ENCODE data around the gene CNOT1.
A peak's percentile ranks its signal among the peaks of the same experiment; 100 is the strongest.
"Not testable (repeated sequence)": the region's sequence is repeated elsewhere in the genome, so short reads cannot be mapped to it uniquely, and the experiment has no call there.

The CNOT1 gene

GRCh38 chr16:58629733-58630640 lies at the start of gene CNOT1:
Gene CNOT1 (minus strand): TSS chr16:58629826. CDS start chr16:58599337, 30,489 bp downstream.
- DNase-seq, result peak; percentile 99

DNA sequence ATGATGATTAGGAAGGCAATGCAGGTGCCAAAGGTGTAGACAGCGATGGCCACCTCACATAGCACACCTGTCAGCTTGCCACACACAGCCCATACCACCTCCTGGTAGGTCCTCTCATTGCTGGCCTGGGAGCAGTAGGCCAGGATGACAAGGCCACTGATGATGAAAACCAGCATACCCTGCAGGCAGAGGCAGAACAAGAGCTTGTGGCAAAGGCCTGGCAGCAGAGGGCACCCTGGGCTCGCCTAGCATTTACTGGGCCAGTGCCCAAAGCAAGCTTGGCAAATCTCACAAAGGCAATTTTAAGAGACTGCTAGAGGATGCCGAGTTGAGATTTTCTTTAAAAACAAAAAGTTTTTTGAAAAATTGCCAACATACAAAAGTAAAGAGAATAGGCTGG lies 49.1 kb upstream of the CNOT1 start:
- peak; percentile 75 for DNase-seq

DNA sequence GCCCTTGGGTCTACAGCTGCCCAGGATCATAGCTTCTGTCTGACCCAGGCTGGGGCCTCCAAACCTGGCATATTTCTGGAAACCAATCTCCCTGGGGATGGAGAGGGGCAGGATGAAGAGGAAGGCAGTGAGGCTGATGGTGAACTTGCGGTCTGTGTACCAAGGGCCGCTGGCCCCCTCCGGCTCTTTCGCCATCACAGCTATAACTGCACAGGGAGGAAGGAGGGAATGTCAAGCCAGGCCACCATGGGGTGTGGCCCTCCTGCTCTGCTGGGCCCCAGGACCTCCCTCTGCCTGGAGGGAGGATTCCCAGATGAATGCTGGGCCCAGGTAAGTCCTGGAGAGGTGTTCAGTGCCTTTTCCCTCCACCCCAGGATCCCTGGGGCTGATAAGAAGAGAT lies 48.6 kb upstream of the CNOT1 start:
- no peak for DNase-seq

DNA sequence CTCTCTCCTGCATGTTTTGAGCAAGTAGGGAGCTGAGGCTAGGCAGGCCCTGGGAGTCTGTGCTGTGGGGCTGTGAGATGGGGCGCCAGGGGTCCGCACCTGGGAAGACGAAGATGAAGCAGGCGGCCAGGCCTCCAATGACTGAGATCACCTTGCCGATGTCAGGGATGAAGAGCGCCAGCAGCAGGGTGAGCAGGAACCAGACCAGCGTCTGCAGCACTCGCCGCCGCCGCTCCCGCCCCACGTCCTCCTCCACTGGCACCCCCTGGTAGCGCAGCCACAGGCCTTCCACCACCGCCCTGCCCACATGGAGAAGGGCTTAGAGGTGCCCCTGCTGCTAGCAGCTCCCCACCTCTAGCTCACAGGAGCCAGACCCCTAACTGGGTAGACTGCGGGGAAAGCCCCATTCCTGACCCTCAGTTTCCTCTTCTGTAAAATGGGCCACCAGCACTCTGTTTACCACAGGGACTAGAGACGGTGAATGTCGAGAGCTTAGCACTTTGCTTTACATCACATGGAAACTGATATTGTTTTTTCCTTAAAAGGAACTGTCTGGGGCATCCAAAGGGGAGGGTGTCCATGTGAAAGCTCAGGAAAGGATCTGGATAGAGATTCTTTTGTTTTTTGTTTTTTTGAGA lies 41.4 kb upstream of the CNOT1 start:
- DNase-seq, result no peak

GRCh38 chr16:58670177-58670576 lies 40.6 kb upstream of the CNOT1 start:
- no peak for DNase-seq

- no peak for DNase-seq
Measured at GRCh38 chr16:58665200-58665599, 35.6 kb upstream of the CNOT1 start.

- DNase-seq, result peak; percentile 84
Measured at GRCh38 chr16:58661199-58661830, 31.7 kb upstream of the CNOT1 start.

GRCh38 chr16:58659911-58660310 lies 30.3 kb upstream of the CNOT1 start:
- DNase-seq, result not testable (repeated sequence)

- no peak for DNase-seq
Measured at GRCh38 chr16:58658796-58659211, 29.2 kb upstream of the CNOT1 start.

DNA sequence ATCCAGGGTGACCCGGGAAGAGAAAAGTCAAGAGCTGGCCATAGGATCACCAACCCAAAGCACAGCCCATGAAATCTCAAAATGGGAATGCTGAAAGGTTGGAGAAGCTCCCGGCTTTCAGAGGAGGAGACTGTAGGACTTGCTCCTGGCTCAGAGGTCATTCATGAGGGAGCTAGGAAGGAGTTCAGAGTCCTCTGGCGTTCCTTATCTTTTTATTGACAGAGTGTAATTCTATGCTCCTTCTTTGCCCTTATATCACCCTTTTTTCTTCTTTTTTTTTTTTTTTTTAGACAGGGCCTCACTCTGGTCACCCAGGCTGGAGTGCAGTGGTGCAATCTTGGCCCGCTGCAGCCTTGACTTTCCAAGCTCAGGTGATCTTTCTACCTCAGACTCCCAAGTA lies 27.3 kb upstream of the CNOT1 start:
- no peak for DNase-seq

- no peak for DNase-seq
Measured at GRCh38 chr16:58655215-58655596, 25.6 kb upstream of the CNOT1 start.

DNA sequence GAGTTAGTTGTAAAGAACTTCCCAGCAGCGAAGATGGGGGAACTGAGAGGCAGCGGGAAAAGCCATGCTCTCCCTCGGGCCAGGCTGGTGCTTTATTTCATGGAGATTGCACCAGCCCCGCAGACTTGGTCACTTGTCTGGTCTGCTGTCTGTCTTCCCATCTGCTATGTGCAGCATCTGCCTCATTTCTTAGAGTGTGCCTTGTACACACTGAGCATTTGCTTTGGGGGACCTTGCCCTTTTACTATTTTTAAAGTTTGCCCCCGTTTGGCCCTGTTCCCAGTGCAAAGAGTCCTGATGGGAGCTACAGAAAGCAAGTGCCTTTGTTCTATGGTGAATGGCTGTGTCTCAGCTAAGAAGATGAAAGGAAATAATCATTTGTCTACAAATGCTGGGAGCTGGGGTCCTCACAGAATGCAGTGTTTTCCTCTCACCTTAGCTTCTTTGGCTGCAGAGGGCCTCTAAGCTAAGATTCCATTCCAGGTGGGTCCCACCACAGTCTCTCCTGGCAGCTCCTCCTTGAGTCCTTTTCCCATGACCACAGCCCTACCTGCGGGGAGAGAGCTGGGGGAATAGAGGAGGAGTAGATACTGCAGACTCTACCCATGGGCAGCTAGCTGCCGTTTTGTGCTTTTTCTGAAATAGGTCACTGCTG lies 25.1 kb upstream of the CNOT1 start:
- no peak for DNase-seq

DNA sequence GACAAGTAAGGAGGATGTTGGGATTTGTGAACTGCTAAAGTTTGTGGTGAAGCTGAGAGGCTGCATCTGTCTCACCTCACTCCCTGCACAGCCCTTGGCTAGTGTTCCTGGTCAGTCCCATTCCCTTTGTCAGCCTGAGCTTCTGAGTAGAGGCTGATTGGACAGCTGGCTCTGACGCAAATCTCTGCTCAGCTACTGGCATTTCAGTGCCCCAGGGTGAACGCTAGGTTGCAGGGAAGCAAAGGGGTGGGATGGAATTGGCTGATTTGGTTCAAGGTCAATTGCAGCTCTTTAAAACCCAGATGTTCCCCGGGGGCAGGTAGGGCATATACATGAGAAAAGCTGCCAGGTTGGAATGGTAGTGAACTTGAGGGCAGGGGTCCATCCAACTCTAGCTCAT lies 23.1 kb upstream of the CNOT1 start:
- DNase-seq, result no peak

- DNase-seq, result no peak
Measured at GRCh38 chr16:58651965-58652348, 22.3 kb upstream of the CNOT1 start.

GRCh38 chr16:58649707-58650106 lies 20.1 kb upstream of the CNOT1 start:
- no peak for DNase-seq

- no peak for DNase-seq
Measured at GRCh38 chr16:58647107-58647506, 17.5 kb upstream of the CNOT1 start.

DNA sequence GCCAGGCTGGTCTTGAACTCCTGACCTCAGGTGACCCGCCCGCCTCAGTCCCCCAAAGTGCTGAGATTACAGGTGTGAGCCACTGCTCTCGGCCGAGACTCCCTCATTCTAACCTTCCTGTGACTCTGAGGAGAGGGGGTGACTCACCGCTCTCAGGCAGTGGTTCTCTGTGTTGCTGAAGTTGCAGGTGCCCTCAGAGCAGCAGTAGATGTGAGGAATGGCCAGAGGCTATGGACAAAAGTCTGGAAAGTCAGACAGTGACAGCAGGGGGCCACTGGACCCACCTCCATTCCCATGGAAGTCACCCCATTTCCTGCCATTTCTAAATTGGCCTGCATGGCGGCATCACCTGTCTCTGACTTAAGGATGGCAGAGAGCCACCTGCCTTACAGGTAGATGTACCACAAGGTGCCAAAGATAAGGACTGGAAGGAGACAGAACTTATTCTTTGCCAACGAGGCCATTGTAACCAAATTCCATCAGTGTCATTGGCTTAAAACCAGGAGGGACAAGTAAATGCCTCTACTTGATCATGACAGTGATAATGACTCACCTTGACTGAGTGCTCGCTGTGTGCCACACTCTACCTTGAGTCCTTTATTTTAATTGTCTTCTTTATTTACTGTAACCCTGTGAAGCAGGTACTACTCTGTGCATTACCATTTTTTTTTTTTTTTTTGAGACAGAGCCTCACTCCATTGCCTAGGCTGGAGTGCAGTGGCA lies 15.3 kb upstream of the CNOT1 start:
- no peak for DNase-seq

DNA sequence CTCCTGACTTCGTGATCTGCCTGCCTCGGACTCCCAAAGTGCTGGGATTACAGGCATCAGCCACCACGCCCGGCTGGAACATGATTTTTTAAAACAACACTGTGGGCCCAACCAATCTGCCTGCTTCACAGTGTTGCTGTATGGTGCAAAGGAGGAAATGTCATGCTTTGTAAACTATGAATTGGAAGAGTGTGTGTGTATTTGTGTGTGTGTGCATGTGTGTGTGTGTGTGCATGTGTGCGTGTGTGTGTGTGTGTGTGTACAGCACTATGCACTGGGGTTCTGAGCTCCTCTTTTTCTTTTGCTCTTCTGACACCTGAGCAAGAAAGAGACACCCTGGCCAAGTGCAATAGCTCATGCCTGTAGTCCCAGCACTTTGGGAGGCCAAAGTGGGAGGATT lies 14.5 kb upstream of the CNOT1 start:
- DNase-seq, result no peak

- DNase-seq, result no peak
Measured at GRCh38 chr16:58640949-58641348, 11.3 kb upstream of the CNOT1 start.

GRCh38 chr16:58639836-58640235 lies 10.2 kb upstream of the CNOT1 start:
- DNase-seq, result no peak

GRCh38 chr16:58639230-58639629 lies 9.6 kb upstream of the CNOT1 start:
- DNase-seq, result no peak

- no peak for DNase-seq
Measured at GRCh38 chr16:58638148-58639036, 8.8 kb upstream of the CNOT1 start.
